Smooth muscle cell (in vitro differentiated cells): ENCODE results near the gene ADAMTS17. TPM values are rescaled to one million over a fixed set of nuclear protein-coding genes. Genes with fewer than 3 reads are reported as not detected.
A peak's percentile ranks its signal among the peaks of the same experiment; 100 is the strongest.

ENCODE experiments used
- DNase-seq: peaks from one replicate; lab custom pipeline; 2025; ENCODE audit not compliant: unreplicated experiment; lab: John Stamatoyannopoulos, UW
- H2AFZ ChIP-seq: fragments of 200-600 bp; sonication (generic); 2 replicates; pipeline ENCODE4 v1.6.0; 2016; ENCODE audit warnings: antibody characterized with exemption, low read depth, mild to moderate bottlenecking
- H3F3A ChIP-seq: fragments of 200-600 bp; sonication (generic); 2 replicates; pipeline ENCODE4 v1.6.0; 2017; ENCODE audit warnings: antibody characterized with exemption, low read depth
- H3K27ac ChIP-seq: fragments of 200-600 bp; sonication (generic); 2 replicates; pipeline ENCODE4 v1.5.1; 2016; ENCODE audit warnings: low read depth, mild to moderate bottlenecking
- H3K27me3 ChIP-seq: fragments of 200-600 bp; sonication (generic); 2 replicates; pipeline ENCODE4 v1.6.1; 2016; ENCODE audit warnings: low read depth, mild to moderate bottlenecking
- H3K36me3 ChIP-seq: fragments of 200-600 bp; sonication (generic); 2 replicates; pipeline ENCODE4 v1.5.1; 2016; ENCODE audit warnings: low read depth
- H3K4me1 ChIP-seq: fragments of 200-600 bp; sonication (generic); 2 replicates; pipeline ENCODE4 v1.5.1; 2016; ENCODE audit warnings: low read depth
- H3K4me2 ChIP-seq: fragments of 200-600 bp; sonication (generic); 2 replicates; pipeline ENCODE4 v1.6.0; 2016; ENCODE audit warnings: mild to moderate bottlenecking
- H3K4me3 ChIP-seq: fragments of 200-600 bp; sonication (generic); 2 replicates; pipeline ENCODE4 v1.5.1; 2016; ENCODE audit warnings: mild to moderate bottlenecking
- H3K79me2 ChIP-seq: fragments of 200-600 bp; sonication (generic); 2 replicates; pipeline ENCODE4 v1.6.0; 2016; ENCODE audit warnings: low read depth, mild to moderate bottlenecking
- H3K9ac ChIP-seq: fragments of 200-600 bp; sonication (generic); 2 replicates; pipeline ENCODE4 v1.6.0; 2016; ENCODE audit warnings: low read depth
- H3K9me3 ChIP-seq: fragments of 200-600 bp; sonication (generic); replicated peaks from 2 replicates; pipeline ENCODE4 v1.5.1; 2016; ENCODE audit warnings: low read depth
- H4K20me1 ChIP-seq: fragments of 200-600 bp; sonication (generic); 2 replicates; pipeline ENCODE4 v1.6.0; 2016; ENCODE audit warnings: low read depth
- WGBS: methylation state at CpG from one replicate; pipeline ENCODE4 v1.1.7; 2016; ENCODE audit warnings: low lambda C conversion rate; 5-methylcytosine and 5-hydroxymethylcytosine counted together
- polyA plus RNA-seq: library from polyadenylated mRNA; unstranded; fragments of >200 nt; fragmentation: Nextera tagmentation; extraction: Ambion mirVana; gene quantifications from 2 replicates; pipeline ENCODE4 v1.2.1, GENCODE V29; 2016
- total RNA-seq: library from RNA; depleted of rRNA; stranded (reverse); fragments of >200 nt; gene quantifications from 2 replicates; pipeline ENCODE4 v1.2.3, GENCODE V29; 2014
- TF ChIP-seq, protein P1 (sequence below): fragments of 200-600 bp; sonication (generic); IDR thresholded peaks from 2 replicates; pipeline ENCODE4 v1.5.1; 2017; ENCODE audit warnings: borderline replicate concordance, mild to moderate bottlenecking, antibody characterized with exemption; ENCODE audit not compliant: insufficient read depth, poor library complexity, severe bottlenecking

Gene ADAMTS17
- total and polyA plus RNA-seq, 2 experiments from 2014 or later = 0.63 to 3.1 TPM

DNA sequence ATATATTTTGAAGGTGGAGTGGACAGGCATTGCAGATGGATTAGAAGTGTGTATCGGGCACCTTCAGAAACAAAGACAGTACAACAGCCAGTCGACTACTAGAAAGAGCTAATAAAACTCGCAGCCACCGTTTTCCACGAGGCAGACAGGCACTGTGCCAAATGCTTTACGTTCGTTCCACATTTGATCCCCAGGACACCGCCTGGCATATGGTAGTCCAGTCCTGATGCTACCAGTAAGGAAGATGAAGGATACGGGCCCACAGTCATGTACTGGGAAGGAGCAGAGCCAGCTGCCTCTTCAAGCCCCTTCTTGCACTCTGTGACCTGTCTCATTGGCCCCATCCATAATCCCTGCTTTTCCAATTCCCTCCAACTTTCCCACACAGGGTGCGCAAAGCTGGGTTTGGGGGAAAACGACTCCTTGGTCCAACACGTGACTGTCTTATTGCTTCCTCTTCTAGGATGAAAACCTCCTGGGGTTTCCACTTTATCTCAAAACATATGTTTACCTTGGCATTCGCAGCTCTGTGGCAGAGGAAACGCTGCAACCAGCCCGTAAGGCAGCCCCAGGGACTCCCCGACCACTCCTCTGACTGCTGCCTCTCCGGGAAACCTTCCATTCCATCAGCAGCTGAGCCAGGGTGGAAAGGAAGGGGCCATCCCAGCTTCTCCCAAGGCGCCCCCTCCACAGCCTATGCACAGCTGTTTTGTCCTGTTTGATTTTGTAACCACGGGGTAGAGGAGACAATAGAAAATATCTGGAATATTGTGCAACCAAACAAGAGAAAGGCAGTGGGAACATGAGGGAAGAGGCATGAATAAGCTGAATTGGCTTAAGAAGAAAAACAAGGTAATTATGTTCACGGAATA is 107.4 kb downstream of the ADAMTS17 start:
- TF ChIP-seq, protein P1, sequence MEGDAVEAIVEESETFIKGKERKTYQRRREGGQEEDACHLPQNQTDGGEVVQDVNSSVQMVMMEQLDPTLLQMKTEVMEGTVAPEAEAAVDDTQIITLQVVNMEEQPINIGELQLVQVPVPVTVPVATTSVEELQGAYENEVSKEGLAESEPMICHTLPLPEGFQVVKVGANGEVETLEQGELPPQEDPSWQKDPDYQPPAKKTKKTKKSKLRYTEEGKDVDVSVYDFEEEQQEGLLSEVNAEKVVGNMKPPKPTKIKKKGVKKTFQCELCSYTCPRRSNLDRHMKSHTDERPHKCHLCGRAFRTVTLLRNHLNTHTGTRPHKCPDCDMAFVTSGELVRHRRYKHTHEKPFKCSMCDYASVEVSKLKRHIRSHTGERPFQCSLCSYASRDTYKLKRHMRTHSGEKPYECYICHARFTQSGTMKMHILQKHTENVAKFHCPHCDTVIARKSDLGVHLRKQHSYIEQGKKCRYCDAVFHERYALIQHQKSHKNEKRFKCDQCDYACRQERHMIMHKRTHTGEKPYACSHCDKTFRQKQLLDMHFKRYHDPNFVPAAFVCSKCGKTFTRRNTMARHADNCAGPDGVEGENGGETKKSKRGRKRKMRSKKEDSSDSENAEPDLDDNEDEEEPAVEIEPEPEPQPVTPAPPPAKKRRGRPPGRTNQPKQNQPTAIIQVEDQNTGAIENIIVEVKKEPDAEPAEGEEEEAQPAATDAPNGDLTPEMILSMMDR = no peak
- Histone ChIP-seq H3K27ac (peak overlapping the region; percentile 53), H3K36me3 (no peaks in the 10 kb centered on the region), H3K9ac (no peak overlapping the region), H3K79me2 (no peaks in the 10 kb centered on the region), H3K27me3 (no peaks in the 10 kb centered on the region), H3K4me1 (no peaks in the 10 kb centered on the region), H2AFZ (no peak overlapping the region), H4K20me1 (no peaks in the 10 kb centered on the region), H3F3A (no peaks in the 10 kb centered on the region), H3K4me2 (no peak overlapping the region), H3K4me3 (no peak overlapping the region), H3K9me3 (no peaks in the 10 kb centered on the region)
- WGBS = 84% methylated on average over 20 of the region's 20 CpGs
- no peak for DNase-seq

DNA sequence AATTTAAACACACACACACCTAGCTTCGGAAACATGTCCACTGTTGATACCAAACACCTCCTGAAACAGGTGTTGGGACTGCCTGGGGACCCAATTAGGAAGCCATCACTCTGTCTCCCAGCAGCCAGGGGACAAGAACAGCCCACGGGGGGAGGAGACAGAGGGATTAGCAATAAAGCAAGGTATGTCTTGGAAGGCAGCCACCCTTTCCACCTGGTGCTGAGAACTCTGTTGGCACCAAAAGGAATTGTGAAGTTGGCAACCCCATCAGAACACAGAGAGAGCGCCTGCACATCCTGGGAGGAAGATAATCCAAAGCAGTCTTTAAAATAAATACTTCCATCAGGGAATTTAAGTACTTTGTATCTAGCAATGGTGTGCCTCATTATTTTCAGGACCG is 111.0 kb downstream of the ADAMTS17 start:
- Histone ChIP-seq H2AFZ (no peak overlapping the region), H3K27ac (no peak overlapping the region), H3K9ac (no peak overlapping the region), H3K9me3 (no peaks in the 10 kb centered on the region), H3K4me2 (no peak overlapping the region), H4K20me1 (no peaks in the 10 kb centered on the region), H3K4me3 (no peak overlapping the region), H3K4me1 (no peaks in the 10 kb centered on the region), H3F3A (no peaks in the 10 kb centered on the region), H3K27me3 (no peaks in the 10 kb centered on the region), H3K36me3 (no peaks in the 10 kb centered on the region), H3K79me2 (no peaks in the 10 kb centered on the region)
- no peak for DNase-seq
- 86% methylated on average over 4 of the region's 4 CpGs for WGBS
- TF ChIP-seq, protein P1 = no peak

DNA sequence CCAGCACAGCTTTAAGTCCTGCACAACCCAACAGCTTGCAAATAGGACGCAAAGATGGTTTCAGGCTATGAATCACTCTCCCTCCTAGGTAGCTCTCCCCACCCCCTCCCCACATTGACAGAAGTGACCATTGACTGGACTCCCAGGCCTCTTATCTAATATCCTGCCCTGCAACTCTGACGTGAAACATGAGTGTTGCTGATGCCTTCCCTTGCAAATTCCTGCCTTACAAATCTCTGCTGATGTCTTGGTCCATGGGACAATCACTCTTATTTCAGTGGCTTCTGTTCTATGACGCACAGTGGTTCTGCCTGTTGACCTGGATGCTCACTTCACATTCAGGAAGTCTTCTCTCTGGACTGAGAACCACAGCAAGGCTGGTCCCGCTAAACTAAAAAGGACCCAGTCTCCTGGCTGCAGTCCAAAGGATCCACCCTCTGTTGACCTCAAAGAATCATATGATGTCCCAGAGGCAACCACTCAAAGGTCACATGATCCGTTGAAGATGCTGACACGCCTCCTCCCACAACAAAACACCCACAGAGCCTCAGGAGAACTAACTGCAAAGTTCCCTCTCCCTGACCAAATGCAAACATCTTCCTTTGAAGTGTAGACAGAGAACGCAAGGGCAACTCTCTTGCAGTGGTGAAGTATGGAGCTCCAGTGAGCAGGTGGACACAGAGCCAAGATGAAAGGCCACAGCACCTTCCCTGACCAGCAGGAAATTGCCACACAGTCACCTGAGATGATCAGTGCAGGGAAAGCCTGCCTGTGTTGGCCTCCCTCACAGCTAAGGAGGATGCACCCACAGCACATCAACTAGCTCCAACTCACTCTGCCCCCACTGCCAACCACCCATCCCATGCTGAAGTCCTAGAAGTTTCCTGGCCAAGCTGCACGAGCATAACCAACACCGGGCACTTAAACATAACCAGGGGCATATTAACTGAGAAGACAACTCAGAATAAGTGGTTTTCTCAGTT is 112.3 kb downstream of the ADAMTS17 start:
- no peak for DNase-seq
- Histone ChIP-seq H3K79me2 (no peaks in the 10 kb centered on the region), H3K36me3 (no peaks in the 10 kb centered on the region), H3K9me3 (no peaks in the 10 kb centered on the region), H3K27me3 (no peaks in the 10 kb centered on the region), H3K4me2 (no peak overlapping the region), H3K4me3 (no peak overlapping the region), H3K9ac (no peak overlapping the region), H3F3A (no peaks in the 10 kb centered on the region), H2AFZ (no peak overlapping the region), H3K4me1 (no peaks in the 10 kb centered on the region), H4K20me1 (no peaks in the 10 kb centered on the region), H3K27ac (no peak overlapping the region)
- WGBS = 80% methylated on average over 9 of the region's 9 CpGs
- TF ChIP-seq, protein P1 = no peak
